ENCODE results near the gene CHMP6. TPM values are rescaled to one million over a fixed set of nuclear protein-coding genes. Genes with fewer than 3 reads are reported as not detected.
A peak's percentile ranks its signal among the peaks of the same experiment; 100 is the strongest.

Gene CHMP6
- total RNA-seq, 1 donor from 2014 or later = 22.2 TPM

GRCh38 chr17:80971704-80972304, 19.8 kb upstream of the CHMP6 start:
- ATAC-seq = no peak

GRCh38 chr17:80976701-80977100, 14.9 kb upstream of the CHMP6 start:
- ATAC-seq = no peak

GRCh38 chr17:80977172-80977571, 14.5 kb upstream of the CHMP6 start:
- no peak for ATAC-seq

- ATAC-seq = no peak
Measured at GRCh38 chr17:80978499-80979497, 12.8 kb upstream of the CHMP6 start.

- no peak for ATAC-seq
Measured at GRCh38 chr17:80979547-80980378, 11.9 kb upstream of the CHMP6 start.

GRCh38 chr17:80980397-80981061, 11.1 kb upstream of the CHMP6 start:
- ATAC-seq = peak; percentile 23

- ATAC-seq = peak; percentile 27
Measured at GRCh38 chr17:80981062-80981902, 10.4 kb upstream of the CHMP6 start.

- peak; percentile 3 for ATAC-seq
Measured at GRCh38 chr17:80981929-80982425, 9.7 kb upstream of the CHMP6 start.

- ATAC-seq = no peak
Measured at GRCh38 chr17:80982426-80982974, 9.1 kb upstream of the CHMP6 start.

GRCh38 chr17:80983545-80983944, 8.1 kb upstream of the CHMP6 start:
- no peak for ATAC-seq

GRCh38 chr17:80984749-80985148, 6.9 kb upstream of the CHMP6 start:
- ATAC-seq = no peak

GRCh38 chr17:80986046-80986445, 5.6 kb upstream of the CHMP6 start:
- ATAC-seq = no peak

GRCh38 chr17:80986816-80987475, 4.7 kb upstream of the CHMP6 start:
- ATAC-seq = no peak

- ATAC-seq = no peak
Measured at GRCh38 chr17:80987941-80988461, 3.6 kb upstream of the CHMP6 start.

GRCh38 chr17:80989586-80989913, 2.1 kb upstream of the CHMP6 start:
- no peak for ATAC-seq

GRCh38 chr17:80990921-80991644, 558 bp upstream of the CHMP6 start:
- no peak for ATAC-seq

- peak; percentile 14 for ATAC-seq
Measured at GRCh38 chr17:80992077-80992947, 671 bp downstream of the CHMP6 start.

GRCh38 chr17:80992948-80993624, 1.4 kb downstream of the CHMP6 start:
- ATAC-seq = peak; percentile 4
